ENCODE data around the gene KCNQ4.

GRCh38 chr1:40819101-40819500 lies 35.5 kb downstream of the KCNQ4 start:
- TF ChIP-seq EZH2 (IDR thresholded peaks at IDR 0.05; ENCODE audit: borderline replicate concordance, insufficient read depth, low read depth, low read length, poor library complexity, severe bottlenecking) (no peak), CTCF (IDR thresholded peaks at IDR 0.05) (no peak)

Data from B cell (primary cell).